ENCODE measurements around the gene CUTA.
"Not testable (repeated sequence)": the region's sequence is repeated elsewhere in the genome, so short reads cannot be mapped to it uniquely, and the experiment has no call there.

Gene CUTA

GRCh38 chr6:33399881-33400280 lies 18.0 kb downstream of the CUTA start:
- not testable (repeated sequence) for DNase-seq (ENCODE audit: low read depth)

- not testable (repeated sequence) for DNase-seq (ENCODE audit: low read depth)
Measured at GRCh38 chr6:33398601-33399000, 19.3 kb downstream of the CUTA start.

GRCh38 chr6:33397541-33397940 lies 20.4 kb downstream of the CUTA start:
- DNase-seq (ENCODE audit: low read depth): no peak

DNA sequence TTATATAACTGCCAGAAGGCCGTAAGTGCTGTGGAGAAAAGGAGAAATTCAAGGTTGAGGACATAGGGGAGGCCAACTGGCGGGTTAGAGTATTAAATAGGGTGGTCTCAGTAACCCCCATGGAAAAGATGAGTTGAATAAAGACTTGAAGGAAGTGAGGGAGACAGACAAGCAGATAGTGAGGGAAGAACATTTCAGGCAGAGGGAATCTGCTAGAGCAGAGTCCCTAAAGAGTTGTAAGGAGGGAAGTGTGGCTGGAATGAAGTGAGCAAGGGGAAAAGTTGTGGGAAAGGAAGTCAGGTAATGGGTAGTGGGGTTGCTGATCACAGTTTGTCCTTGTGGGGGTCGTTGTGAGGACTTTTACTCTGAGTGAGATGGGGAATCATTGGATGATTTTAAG lies 24.9 kb downstream of the CUTA start:
- no peak for DNase-seq (ENCODE audit: low read depth)

DNA sequence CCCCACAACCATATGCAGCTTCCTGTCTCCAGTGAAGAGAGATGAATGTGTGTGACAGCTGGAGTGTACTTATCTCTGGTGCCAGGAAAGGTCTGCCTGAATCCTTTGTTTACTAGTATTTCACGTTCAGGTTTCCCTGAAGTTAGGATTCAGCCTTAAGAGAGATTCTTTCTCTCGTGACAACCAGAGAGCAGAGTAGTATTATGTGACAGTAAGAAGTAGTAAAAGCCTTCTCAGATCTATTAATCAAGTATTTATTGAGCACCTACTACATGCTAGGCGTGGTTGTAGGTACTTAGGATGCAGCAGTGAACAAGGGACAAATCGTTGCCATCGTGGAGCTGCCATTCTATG lies 25.3 kb downstream of the CUTA start:
- no peak for DNase-seq (ENCODE audit: low read depth)

DNA sequence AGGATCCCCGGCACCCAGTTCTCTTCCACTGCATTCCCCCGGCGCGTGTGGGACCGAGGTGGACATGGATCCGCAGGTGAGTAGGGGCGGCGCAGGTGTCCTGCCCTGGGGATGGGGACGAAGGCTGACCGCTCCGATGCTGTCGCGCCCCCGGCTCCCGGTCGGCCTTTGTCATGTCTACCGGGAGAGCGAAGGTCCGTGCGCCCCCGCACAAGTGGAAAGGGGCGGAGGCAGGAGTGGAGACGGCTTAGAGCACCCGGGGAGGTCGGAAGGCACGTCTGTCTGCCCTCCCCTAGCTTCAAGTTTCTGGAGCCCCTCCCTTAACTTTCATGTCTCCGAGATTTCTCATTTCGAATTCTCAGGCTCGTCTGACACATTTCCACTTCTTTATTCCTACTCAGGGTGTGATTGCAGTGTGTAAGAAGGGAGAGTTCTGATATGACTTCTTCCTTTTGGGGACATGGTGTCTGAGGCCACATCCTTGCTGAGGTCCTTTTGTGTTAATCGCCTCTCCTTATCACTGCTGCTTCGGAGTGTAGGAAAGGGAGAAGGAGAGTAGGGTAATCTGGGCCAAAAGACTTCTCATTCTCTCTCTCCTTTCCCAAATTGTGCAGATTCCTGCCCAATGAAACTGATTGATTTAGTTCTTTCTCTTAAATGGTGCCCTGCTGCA lies 25.8 kb downstream of the CUTA start:
- DNase-seq (ENCODE audit: low read depth): no peak

- DNase-seq (ENCODE audit: low read depth): peak; percentile 99
Measured at GRCh38 chr6:33391278-33391921, 26.5 kb downstream of the CUTA start, which contains the start of gene KIFC1. Gene KIFC1 (plus strand): TSS chr6:33391823. CDS start chr6:33391986, 163 bp downstream.

- DNase-seq (ENCODE audit: low read depth): no peak
Measured at GRCh38 chr6:33390767-33391277, 27.1 kb downstream of the CUTA start.

DNA sequence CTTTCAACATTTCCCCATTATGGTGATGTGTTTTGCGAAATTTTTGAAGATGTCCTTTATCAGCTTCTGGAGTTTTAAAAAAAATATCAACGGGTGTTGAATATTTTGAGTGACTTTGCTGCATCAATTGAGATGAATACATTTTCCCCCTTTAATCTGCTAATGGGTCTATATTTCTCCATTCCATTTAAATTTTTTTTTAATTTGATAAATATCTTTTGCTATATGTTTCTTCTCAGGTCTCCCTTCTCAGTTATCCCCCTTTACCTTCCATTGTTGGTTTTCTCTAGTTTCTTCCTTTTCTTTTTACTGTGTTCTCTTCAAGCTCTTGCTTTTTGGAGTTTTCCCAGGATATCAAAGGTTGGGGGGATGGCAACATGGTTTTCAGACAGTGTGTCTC lies 27.7 kb downstream of the CUTA start:
- DNase-seq (ENCODE audit: low read depth): no peak

GRCh38 chr6:33384581-33385020 lies 33.3 kb downstream of the CUTA start:
- no peak for DNase-seq (ENCODE audit: low read depth)

- DNase-seq (ENCODE audit: low read depth): no peak
Measured at GRCh38 chr6:33383427-33384185, 34.3 kb downstream of the CUTA start.

DNA sequence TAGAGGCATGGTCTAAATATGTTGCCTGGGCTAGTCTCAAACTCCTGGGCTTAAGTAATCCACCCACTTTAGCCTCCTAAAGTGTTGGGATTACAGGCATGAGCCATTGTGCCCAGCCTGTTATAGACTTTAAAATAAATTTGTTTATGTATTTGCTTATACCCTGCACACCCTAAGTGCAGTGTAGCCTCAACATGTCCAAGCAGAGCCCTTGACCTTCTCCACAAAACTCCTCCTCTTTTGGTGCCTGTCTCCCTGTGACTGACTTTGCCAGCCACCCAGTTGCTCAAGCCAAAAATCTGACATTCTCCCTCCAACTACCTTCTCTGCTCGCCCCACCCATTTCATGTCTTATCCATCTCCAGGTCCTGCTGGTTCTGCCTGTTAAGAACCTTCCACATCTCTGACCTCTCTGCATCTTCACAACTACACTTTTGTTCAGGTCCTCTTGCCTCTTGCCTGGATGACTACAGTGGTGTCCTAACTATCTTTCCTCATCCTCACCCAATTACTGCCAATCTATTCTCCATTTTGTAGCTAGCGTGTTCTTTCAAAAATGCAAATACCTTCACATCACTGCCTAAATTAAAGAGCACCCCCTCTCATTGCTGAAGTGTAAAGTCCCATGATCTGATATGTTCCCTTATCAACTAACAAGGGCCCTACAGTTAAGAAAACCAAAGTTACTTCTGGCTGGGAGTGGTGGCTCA lies 37.5 kb downstream of the CUTA start:
- no peak for DNase-seq (ENCODE audit: low read depth)

- not testable (repeated sequence) for DNase-seq (ENCODE audit: low read depth)
Measured at GRCh38 chr6:33379184-33379583, 38.7 kb downstream of the CUTA start.

DNA sequence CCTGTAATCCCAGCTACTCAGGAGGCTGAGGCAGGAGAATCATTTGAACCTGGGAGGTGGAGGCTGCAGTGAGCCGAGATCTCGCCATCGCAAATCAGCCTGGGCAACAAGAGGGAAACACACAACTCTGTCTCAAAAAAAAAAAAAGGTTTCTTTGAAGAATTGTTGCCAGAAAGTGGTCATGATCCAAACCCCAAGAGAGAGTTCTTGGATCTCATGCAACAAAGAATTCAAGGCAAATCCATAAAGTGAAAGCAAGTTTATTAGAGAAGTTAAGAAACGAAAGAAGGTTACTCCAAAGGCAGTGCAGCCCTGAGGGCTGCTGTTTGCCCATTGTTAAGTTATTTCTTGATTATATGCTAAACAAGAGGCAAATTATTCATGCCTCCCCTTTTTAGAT lies 40.7 kb downstream of the CUTA start:
- no peak for DNase-seq (ENCODE audit: low read depth)

DNA sequence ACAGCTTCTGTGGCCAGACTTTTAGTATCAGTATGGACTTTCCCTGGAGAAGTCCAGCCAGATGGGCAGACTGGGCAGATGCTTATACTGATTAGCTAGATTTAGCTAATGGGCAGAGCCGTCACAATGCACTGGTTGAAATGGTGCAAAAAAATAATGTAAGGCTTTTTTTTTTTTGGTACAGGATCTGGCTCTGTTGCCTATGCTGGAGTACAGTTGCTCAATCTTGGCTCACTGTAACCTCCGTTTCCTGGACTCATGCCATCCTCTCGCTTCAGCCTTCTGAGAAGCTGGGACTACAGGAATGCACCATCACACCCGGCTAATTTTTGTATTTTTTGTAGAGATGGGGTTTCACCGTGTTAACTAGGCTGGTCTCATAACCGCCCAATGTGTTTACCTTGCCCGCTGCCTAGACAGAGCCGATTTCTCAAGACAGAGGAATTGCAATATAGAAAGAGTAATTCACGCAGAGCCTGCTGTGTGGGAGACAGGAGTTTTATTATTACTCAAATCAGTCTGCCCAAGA lies 42.7 kb downstream of the CUTA start:
- peak; percentile 54 for DNase-seq (ENCODE audit: low read depth)

GRCh38 chr6:33373960-33374910 lies 43.7 kb downstream of the CUTA start:
- DNase-seq (ENCODE audit: low read depth): no peak

DNA sequence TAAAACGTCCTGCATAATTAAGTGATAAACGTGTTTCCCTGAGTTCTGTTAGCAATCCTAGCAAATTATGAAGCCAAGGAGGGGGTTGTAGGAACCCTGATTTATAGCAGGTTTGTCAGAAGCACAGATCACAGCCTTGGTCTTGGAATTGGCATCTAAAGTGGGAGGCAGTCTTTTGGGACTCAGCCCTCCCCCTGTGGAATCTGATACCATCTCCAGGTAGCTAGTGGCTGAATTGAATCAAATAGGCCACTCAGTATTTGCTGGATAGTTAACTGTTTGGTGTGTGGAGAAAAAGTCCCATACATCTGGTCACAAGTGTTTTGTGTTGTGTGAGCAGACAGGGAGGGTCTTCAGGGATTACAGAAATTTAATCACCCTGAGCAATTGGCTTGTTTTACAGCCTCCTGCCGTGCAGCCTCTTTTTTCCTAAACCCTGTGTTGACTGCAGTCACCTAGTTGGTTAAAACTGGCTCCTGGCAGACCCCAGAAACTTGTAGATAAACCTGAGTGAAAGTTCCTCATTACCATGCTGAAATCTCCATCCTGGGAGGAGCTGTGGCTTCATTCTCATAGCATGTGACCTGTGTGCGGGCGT lies 45.3 kb downstream of the CUTA start:
- no peak for DNase-seq (ENCODE audit: low read depth)

DNA sequence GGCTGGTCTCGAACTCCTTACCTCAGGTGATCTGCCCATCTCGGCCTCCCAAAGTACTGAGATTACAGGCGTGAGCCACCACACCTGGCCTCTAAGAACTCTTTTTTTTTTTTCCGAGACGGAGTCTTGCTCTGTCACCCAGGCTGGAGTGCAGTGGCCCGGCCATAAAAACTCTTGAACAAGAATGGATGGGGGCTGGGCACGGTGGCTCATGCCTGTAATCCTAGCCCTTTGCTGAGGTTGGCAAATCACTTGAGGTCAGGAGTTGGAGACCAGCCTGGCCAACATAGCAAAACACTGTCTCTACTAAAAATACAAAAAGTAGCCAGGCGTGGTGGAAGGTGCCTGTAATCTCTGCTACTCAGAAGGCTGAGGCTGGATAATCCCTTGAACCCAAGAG lies 46.0 kb downstream of the CUTA start:
- not testable (repeated sequence) for DNase-seq (ENCODE audit: low read depth)

GRCh38 chr6:33367715-33368025 lies 50.2 kb downstream of the CUTA start:
- DNase-seq (ENCODE audit: low read depth): not testable (repeated sequence)

DNA sequence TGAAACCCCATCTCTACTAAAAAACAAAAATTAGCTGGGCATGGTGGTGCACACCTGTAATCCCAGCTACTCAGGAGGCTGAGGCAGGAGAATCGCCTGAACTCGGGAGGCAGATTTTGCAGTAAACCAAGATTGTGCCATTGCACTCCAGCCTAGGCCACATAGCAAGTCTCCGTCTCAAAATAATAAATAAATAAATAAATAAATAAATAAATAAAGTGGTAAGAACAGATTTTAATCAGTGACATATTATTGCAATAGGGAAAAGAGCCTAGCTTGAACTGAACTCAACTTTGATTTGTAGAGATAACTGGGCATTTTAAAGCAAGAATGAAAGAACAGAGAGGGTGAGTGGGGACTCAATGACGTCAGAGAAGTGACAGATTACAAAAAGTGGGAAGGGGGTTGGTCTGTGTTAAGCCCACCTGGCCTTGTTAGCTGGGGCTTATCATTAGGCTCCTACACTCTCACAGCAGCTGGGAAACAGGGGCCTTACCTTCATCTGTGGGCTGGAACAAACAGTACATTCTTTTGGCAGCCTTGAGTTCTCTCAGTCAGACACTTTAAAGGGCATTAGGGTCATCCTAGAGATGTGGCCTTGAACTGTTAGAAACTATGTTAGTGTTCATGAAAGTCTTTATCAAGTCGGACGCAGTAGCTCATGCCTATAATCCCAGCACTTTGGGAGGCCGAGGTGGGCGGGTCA lies 50.7 kb downstream of the CUTA start:
- DNase-seq (ENCODE audit: low read depth): no peak

All from non-pigmented ciliary epithelial cell (primary cell).